Dedifferentiated amniotic fluid mesenchymal stem cell (primary cell): Measurements from ENCODE around the gene RABGGTA.

ENCODE experiments used
- DNase-seq: peaks from one replicate; pipeline ENCODE4 v3.0.0-alpha.2; 2016; ENCODE audit errors: extremely low spot score

Gene RABGGTA, protein sequence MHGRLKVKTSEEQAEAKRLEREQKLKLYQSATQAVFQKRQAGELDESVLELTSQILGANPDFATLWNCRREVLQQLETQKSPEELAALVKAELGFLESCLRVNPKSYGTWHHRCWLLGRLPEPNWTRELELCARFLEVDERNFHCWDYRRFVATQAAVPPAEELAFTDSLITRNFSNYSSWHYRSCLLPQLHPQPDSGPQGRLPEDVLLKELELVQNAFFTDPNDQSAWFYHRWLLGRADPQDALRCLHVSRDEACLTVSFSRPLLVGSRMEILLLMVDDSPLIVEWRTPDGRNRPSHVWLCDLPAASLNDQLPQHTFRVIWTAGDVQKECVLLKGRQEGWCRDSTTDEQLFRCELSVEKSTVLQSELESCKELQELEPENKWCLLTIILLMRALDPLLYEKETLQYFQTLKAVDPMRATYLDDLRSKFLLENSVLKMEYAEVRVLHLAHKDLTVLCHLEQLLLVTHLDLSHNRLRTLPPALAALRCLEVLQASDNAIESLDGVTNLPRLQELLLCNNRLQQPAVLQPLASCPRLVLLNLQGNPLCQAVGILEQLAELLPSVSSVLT

DNA sequence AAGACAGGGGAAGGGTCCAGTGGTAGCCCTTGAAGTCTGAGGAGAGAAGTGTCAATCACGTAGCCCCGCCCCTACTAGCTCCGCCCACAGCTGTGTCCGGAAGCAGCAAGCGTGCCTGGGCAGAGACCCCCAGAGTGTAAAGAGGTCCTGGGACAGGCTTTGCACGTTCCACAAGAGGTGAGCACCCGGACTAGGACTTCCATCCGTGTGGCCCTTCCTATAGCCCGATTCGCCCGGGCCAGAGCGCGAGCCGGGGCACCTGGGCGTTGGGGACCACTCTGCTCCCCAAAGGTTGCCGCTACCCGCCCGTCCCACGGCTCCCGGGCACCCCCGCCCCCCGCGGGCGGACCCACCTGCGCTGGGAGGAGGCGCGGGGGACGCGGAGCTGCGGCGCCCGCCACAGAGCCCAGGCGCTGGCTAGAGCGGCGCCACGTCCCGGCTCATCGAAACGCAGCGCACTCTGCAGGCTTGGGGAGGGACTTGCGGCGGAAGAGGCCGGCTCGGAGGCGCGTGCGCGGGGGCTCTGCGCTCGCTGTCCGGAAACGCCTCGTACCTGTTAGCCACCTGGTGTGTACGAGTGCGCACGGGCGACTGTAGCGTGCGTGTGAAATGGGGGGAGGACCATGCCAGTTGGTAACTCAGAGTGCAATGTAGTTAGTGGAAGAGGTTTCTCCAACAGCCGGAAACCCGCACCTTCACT is at the start of gene RABGGTA:
Gene RABGGTA (minus strand): TSS at position 464 of the 700 bp plus-strand sequence. CDS start 482 bp downstream, outside the sequence.
- DNase-seq: peak; percentile 71

DNA sequence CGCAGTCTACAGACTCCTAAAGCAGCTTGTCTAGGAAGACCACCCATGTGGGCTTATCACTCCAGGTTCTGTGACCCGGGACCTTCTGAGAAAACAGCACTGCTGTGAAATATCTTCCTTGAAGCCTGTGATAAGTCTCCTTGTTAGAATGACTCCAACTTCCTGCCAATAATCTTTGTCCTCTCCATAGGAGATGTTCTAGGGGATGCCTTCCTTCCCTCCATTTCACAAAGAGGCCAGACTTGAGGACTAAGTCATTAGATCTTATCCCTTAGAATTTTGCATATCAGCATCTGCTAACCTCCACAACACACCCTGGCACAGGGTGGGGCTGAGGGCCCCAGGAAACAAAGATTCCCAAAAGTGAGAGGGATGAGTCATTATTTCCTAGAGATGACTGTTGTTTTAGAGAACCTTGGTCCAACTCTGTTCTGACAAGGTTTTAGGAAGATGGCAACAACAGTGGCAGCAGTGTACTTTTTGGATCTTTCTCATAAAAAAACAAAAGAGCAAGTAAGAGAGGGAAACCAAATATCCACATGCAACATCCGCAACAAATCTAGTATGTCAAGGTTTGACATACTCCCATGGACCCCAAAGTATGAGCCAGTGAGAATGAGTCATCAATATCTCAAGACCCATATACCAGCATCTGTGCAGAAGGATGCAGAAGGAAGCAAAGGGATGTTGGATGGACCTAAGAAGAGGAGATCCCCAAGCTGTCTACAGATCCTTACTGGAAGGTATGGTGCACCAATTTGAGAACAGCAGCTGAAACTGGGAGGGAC is 45.9 kb upstream of the RABGGTA start:
- DNase-seq: no peak

DNA sequence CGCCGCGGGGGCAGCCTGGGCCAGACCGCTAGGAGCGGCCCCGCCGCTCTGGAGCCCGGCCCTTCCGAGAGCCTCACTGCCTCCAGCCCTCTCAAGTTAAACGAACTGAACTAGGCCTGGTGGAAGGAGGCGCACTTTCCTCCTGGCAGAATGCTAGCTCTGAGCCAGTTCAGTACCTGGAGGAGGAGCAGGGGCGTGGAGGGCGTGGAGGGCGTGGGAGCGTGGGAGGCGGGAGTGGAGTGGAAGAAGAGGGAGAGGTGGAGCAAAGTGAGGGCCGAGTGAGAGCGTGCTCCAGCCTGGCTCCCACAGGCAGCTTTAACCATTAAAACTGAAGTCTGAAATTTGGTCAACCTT is 45.2 kb upstream of the RABGGTA start:
- no peak for DNase-seq

DNA sequence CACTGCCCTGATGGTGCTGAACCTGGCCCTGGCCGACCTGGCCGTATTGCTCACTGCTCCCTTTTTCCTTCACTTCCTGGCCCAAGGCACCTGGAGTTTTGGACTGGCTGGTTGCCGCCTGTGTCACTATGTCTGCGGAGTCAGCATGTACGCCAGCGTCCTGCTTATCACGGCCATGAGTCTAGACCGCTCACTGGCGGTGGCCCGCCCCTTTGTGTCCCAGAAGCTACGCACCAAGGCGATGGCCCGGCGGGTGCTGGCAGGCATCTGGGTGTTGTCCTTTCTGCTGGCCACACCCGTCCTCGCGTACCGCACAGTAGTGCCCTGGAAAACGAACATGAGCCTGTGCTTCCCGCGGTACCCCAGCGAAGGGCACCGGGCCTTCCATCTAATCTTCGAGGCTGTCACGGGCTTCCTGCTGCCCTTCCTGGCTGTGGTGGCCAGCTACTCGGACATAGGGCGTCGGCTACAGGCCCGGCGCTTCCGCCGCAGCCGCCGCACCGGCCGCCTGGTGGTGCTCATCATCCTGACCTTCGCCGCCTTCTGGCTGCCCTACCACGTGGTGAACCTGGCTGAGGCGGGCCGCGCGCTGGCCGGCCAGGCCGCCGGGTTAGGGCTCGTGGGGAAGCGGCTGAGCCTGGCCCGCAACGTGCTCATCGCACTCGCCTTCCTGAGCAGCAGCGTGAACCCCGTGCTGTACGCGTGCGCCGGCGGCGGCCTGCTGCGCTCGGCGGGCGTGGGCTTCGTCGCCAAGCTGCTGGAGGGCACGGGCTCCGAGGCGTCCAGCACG is 44.6 kb upstream of the RABGGTA start:
- DNase-seq: no peak

DNA sequence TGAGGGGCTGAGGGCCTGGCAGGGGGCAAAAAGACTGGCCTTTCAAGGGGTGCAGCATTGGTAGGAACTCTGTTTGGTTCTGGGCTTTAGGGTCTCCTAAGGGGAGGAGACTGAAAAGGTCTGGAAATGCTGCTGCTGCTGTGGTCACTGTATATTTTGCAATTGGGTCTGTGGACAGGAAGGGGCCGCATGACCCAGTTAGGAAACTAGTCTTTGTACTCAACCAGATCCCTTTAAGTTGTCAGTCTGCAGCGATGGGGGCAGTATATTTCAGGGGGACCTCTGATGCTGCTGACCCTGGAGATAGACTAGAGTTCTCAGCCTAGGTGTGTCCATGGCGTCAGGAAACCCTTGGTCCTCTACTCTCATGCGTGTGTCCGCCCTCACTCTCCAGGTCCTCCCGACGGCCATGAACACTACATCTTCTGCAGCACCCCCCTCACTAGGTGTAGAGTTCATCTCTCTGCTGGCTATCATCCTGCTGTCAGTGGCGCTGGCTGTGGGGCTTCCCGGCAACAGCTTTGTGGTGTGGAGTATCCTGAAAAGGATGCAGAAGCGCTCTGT is 43.9 kb upstream of the RABGGTA start:
- DNase-seq: no peak

DNA sequence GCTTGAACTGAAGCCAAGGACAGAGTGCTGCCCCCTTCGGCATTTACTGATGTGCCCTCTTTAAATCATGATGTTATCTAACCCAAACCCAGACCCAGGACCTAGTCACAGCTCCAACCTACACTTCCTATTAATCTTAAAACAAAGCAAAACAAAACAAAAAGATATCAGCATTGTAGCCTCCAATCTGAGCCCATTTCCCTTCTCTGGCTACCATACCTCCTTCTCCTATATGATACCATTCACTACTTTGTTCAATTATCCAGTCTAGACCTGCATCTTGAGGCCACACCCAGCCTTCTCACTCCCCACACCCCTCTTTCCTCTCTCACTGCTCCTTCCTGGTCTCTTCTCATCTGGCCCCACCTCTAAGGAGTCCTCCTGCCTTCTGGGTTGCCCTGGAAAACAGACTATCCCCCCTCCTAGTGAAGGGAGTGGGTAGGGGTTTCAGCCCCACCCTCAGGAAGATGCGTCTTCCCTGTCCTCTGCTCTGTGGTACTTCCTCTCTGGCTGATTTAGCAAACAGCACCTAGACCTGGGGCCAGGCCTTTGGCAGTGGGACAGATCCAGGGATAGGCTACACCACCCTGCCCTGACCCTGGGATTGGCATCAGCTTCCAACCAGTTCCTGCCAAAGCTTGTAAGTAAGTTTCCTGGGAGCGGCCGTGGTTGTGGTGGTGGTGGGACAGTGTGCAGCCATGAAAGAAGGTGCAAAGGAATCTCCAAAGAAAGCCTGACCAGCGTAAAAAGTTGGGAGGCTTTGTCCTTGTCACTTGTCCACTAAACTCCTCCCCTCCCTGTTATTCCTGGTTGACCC is 43.2 kb upstream of the RABGGTA start:
- no peak for DNase-seq

DNA sequence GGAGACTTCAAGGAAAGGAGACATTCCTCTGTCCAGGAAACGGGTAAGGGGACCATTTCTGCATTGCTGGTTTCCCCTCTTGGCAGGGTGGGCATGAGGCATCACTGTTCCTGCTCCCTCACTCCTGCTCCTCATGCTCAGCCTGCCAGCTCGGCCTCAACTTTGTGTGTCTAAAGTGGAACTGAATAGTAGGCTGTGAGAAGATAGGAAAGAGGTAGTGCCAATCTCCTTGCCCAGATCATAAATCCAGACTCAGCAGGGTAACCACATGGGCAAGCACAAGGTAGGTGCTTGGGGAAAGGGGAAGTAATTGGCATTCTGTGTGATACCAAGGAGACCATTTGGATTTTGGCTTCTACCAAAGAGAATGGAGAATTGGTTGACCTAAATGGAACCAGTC is 42.5 kb upstream of the RABGGTA start:
- no peak for DNase-seq

DNA sequence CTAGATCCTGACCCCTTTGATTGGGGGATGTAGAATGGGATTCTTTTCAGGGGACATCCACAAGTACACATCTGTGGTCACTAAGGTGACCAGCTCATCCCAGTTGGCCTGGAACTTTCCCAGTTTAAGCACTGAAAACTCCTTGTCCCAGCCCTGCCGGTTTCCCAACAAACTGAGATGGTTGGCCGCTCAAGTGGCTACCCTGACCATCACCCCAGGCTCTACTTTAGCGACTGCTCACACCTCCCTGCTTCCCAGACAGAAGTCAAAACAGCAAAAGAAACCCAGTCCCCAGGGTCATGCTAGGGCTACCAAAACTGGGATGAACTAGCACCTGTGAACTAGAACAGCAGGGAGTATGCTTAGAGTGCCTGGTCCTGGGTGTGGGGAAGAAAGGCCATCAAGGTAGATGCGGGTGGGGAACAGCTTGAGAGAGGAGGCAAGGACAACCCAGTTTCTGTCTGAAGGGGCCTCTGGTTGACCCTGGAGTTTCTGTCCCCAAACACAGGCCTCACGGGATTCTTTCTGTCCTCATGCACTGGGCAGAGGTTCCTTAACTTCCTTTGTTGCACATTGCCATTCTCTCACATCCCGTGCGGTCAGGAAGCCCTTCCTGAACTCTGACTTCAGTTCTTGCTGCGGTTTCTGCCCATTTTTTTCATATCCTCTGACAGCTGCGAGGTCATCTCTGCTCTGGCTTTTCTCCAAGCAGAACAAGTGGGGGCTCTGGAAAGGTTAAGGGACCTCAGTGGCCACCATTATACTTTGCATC is 41.5 kb upstream of the RABGGTA start:
- no peak for DNase-seq

DNA sequence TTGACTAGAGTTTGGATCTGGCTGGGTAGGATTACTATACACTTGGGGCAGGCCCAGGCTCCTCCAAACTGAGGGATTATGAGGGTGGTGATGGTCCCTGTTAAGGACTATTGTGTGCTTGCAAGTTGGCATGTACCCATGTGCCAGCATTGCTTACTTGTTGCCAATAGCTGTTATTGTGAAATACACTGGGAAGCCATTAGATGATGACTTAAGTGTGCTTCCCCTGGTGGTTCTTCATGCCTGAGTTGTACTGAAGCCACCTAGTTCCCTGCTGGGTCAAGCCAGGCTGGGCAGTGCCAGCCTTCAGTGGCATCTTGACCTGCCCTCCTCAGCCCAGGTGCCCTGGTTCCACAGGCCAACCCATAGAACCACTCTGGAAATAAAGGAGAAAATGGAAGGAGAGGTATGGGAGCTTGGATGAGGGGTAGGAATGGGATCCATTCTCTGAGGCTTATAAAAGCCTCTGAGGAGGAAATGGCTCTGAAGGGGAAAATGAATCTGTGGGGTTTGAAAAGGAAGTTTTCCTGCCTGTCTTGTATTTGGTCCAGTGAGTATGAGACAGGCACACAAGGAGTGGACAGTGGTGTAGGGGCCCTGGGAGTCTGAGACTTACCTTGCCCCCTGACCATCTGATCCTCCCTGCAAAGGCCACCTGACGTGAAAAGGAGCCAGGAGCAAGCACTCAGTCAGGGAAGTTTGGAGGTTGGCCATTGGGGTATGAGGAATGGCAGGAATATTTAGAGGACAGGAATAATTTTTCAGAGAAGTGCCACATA is 40.6 kb upstream of the RABGGTA start:
- no peak for DNase-seq

DNA sequence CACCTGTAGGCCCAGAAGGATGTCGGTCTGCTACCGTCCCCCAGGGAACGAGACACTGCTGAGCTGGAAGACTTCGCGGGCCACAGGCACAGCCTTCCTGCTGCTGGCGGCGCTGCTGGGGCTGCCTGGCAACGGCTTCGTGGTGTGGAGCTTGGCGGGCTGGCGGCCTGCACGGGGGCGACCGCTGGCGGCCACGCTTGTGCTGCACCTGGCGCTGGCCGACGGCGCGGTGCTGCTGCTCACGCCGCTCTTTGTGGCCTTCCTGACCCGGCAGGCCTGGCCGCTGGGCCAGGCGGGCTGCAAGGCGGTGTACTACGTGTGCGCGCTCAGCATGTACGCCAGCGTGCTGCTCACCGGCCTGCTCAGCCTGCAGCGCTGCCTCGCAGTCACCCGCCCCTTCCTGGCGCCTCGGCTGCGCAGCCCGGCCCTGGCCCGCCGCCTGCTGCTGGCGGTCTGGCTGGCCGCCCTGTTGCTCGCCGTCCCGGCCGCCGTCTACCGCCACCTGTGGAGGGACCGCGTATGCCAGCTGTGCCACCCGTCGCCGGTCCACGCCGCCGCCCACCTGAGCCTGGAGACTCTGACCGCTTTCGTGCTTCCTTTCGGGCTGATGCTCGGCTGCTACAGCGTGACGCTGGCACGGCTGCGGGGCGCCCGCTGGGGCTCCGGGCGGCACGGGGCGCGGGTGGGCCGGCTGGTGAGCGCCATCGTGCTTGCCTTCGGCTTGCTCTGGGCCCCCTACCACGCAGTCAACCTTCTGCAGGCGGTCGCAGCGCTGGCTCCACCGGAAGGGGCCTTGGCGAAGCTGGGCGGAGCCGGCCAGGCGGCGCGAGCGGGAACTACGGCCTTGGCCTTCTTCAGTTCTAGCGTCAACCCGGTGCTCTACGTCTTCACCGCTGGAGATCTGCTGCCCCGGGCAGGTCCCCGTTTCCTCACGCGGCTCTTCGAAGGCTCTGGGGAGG is 39.5 kb upstream of the RABGGTA start, which contains the start of gene LTB4R:
Gene LTB4R (plus strand): TSS at position 857 of the 959 bp plus-strand sequence. CDS start 4,150 bp downstream, outside the sequence.
- DNase-seq: no peak

DNA sequence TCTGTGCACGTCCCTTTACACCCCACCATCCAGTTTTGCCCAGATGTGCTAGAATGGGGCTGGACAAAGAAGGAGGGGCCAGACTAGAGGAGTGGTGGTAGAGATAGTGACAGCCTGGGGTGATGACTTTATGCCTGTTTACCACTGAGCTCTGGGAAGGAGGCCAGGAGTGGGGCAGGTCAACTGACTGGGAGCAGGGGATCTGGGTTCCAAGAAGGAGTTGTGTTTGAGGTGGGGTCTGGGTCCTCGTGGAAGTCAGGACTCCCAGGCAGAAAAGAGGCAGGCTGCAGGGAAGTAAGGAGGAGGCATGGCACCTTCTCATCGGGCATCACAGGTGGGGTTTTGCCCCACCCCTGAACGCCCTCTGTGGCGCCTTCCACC is 38.9 kb upstream of the RABGGTA start:
- no peak for DNase-seq

DNA sequence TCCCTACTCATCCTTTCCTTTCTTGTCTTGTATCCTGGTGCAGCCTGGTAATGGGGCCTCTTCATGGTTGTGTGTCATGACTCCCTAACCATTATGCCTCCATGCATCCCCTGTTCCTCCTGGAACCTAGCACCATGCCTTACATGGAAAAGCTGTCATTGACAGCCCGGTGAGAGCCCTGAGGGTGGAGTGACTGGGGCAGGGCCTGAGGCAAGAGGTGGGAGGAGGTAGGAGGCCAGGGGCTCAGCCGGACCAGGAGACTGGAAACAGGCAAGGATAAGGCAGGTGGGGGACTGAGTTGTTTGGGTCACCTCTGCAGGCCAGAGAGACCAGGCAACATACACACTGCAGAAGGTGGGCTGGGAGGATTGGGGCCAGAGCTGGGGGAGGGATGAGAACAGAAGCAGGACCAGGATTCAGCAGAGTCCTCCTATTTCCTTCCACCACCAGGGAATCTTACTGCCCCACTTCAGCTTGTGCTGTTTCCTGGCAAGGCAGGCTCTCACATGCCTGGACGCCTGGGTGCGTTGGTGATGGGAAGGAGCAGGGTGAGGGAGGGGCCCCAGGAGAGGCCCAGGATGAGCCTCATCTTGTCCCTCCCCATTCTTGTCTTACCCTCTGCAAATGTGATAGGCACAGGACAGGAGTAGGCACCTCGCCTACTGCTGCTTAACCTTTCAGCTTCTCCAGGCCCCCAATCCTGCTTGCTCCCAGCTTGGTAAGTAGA is 38.3 kb upstream of the RABGGTA start, which contains the start of gene LTB4R2:
Gene LTB4R2 (plus strand): TSS at position 603 of the 727 bp plus-strand sequence. CDS start 525 bp downstream, outside the sequence.
- no peak for DNase-seq

DNA sequence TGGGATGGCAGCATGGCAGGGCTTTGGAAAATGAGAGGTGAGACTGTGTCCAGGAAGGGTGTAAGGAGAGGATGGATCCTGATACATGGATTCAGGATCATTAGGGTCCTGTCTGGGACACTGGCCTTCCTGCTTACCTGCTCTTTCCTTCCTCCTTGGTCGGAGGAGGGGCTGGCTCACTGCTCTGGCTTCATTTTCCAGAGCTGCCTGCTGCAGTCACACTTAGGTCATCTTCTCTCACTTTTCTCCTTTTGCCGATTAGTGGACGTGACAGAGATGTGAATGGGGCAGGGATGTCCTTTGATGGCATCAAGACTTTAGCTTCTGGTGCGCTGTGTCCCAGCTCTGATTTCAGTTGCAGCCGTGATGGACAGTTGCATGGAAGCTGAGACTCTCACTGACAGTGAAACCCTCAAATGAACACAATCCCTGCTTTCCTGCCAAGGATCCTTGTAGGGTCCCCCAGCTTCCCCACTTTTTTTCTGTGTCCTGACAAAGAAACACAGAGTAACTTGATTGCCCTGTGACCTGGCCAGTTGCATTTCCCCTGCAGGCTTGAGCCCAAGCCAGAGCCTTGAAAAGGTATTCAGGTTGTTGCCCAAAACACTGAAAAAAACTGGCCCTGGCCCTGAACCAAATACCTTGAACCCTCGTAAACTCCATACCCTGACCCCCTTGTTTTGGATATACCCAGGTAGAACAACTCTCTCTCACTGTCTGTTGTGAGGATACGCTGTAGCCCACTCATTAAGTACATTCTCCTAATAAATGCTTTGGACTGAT is 37.1 kb upstream of the RABGGTA start:
- no peak for DNase-seq

DNA sequence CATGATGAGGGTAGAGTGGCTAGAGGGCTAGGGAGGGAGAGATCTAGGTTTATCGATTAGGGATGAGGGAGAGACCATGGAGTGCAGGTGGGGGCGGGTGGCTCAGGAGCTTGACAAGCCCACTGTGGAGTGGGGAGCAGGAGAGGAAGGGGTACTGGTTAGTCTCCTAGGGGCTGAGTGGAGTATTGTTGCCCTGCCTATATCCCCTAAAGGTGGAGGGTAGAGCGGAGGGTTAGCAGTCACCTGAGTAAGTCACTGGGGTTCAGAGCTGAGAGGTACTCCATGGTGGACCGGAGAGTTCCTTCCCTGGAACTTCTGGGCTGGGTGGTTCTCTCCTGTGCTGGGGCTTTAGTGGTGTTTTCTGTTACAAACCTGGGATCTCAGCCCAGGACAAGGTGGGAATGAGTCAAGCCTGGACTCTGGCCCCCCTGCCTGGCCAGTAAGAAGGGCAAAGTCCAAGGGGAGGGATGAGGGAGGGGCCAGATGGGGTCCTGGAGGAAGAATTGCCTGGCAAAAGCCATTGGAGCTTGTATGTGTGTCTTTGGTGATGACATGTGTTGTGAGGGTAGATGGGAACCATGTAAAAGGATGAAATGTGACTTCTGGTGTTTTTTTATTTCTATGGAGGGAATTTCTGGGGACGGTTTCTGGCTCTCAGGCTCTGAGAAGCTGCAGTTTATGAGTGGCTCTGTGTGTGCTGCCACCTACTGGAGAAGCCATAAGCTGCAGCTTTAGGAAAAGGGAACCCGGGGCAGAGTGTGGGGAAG is 36.4 kb upstream of the RABGGTA start, which contains the start of gene CIDEB:
Gene CIDEB (minus strand): TSS at position 403 of the 767 bp plus-strand sequence. CDS start 119 bp downstream, at position 284.
- DNase-seq: peak; percentile 45

DNA sequence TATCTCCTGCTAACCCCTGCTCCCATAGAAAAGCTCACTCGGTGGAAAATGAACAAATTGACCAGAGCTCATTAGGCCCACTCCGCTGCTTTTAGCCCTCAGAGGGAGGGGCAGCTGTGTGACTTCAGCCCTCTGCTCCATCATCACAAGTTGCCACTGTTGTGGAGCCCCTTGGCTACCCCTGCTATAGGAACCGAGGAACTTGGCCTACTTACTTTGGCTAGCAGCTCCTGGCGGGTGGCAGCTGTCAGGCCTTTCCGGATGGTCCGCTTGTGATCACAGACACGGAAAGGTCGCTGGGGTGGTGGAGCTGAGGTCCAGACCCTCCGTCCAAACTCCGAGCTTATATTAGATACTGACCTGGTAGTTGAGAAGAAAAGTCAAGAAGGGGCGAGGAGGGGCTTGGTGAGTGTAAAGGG is 35.8 kb upstream of the RABGGTA start:
- no peak for DNase-seq
